PC-3 (cell line): ENCODE results near the gene TMEM86B. TPM values are rescaled to one million over a fixed set of nuclear protein-coding genes. Genes with fewer than 3 reads are reported as not detected.

ENCODE experiments used
- ATAC-seq: fragments of 200-7000 bp; cut with Tn5 transposase; 2 replicates; pipeline ENCODE4 v1.9.1; 2020; ENCODE audit warnings: mild to moderate bottlenecking, moderate library complexity
- BruUV-seq: library from RNA; stranded (reverse); fragments of 400-500 nt; replicated peaks from 2 replicates; lab custom pipeline; 2021; lab: Mats Ljungman, UMichigan
- CTCF ChIA-PET: fragments of 300-600 bp; sonication (Branson Sonifier 250); formaldehyde crosslinking; loops from one replicate; lab custom pipeline; 2022; ENCODE audit warnings: antibody characterized with exemption; lab: Charles Lee
- POLR2A ChIA-PET: fragments of 300-600 bp; sonication (Branson Sonifier 250); formaldehyde crosslinking; loops from one replicate; lab custom pipeline; 2022; ENCODE audit warnings: antibody characterized with exemption; ENCODE audit not compliant: unreplicated experiment; lab: Charles Lee
- DNase-seq: peaks from one replicate; pipeline ENCODE4 v3.0.0-alpha.2; 2015
- H2AFZ ChIP-seq: fragments of 300-600 bp; sonication (generic); 2 replicates; pipeline ENCODE4 v1.6.0; 2016; ENCODE audit warnings: antibody characterized with exemption, low read length
- H3F3A ChIP-seq: fragments of 300-600 bp; sonication (generic); one replicate; pipeline ENCODE4 v1.6.0; 2017; ENCODE audit warnings: antibody characterized with exemption, low read length, control low read depth, mild to moderate bottlenecking; ENCODE audit not compliant: unreplicated experiment
- H3K27ac ChIP-seq: fragments of 300-600 bp; sonication (generic); 2 replicates; pipeline ENCODE4 v1.5.1; 2016; ENCODE audit warnings: mild to moderate bottlenecking, low read length
- H3K27me3 ChIP-seq: fragments of 300-600 bp; sonication (generic); 2 replicates; pipeline ENCODE4 v1.6.1; 2016; ENCODE audit warnings: low read length, mixed read lengths
- H3K36me3 ChIP-seq: fragments of 300-600 bp; sonication (generic); 2 replicates; pipeline ENCODE4 v1.6.1; 2016; ENCODE audit warnings: low read depth, mixed run types, low read length, mixed read lengths
- H3K4me1 ChIP-seq: fragments of 300-600 bp; sonication (generic); 2 replicates; pipeline ENCODE4 v1.5.1; 2016; ENCODE audit warnings: low read length; ENCODE audit not compliant: insufficient read depth
- H3K4me2 ChIP-seq: fragments of 300-600 bp; sonication (generic); 2 replicates; pipeline ENCODE4 v1.6.0; 2016; ENCODE audit warnings: low read length
- H3K4me3 ChIP-seq: fragments of 300-600 bp; sonication (generic); 2 replicates; pipeline ENCODE4 v1.5.1; 2016; ENCODE audit warnings: mild to moderate bottlenecking, low read length, mixed read lengths
- H3K79me2 ChIP-seq: fragments of 300-600 bp; sonication (generic); 2 replicates; pipeline ENCODE4 v1.6.1; 2017; ENCODE audit warnings: low read length, mixed read lengths
- H3K9ac ChIP-seq: fragments of 300-600 bp; sonication (generic); 2 replicates; pipeline ENCODE4 v1.6.0; 2016; ENCODE audit warnings: mild to moderate bottlenecking, low read length
- H3K9me2 ChIP-seq: fragments of 300-600 bp; sonication (generic); replicated peaks from 2 replicates; pipeline ENCODE4 v1.6.1; 2016; ENCODE audit warnings: mixed run types, low read length, mixed read lengths
- H3K9me3 ChIP-seq: fragments of 300-600 bp; sonication (generic); 2 replicates; pipeline ENCODE4 v1.6.1; 2016; ENCODE audit warnings: low read length, mixed read lengths
- H4K20me1 ChIP-seq: fragments of 300-600 bp; sonication (generic); 2 replicates; pipeline ENCODE4 v1.6.1; 2016; ENCODE audit warnings: low read length, mixed read lengths
- CTCF ChIP-seq: fragments of 300-600 bp; sonication (generic); conservative IDR thresholded peaks from 2 replicates; pipeline ENCODE4 v1.5.1; 2017; ENCODE audit warnings: antibody characterized with exemption, low read depth, mild to moderate bottlenecking, low read length
- EZH2 ChIP-seq: fragments of 300-600 bp; sonication (generic); IDR thresholded peaks from one replicate; pipeline ENCODE4 v1.6.1; 2017; ENCODE audit warnings: antibody characterized with exemption, mild to moderate bottlenecking, low read length; ENCODE audit not compliant: unreplicated experiment
- EZH2phosphoT487 ChIP-seq: fragments of 300-600 bp; sonication (generic); IDR thresholded peaks from 2 replicates; pipeline ENCODE4 v1.6.1; 2018; ENCODE audit warnings: mild to moderate bottlenecking, antibody characterized with exemption, low read length, borderline replicate concordance
- intact Hi-C: fragments of 100-400 bp; cut with micrococcal nuclease; formaldehyde crosslinking; loops from 2 replicates; pipeline ENCODE4 v1.9.0; 2023
- total RNA-seq: library from RNA; depleted of rRNA; stranded (reverse); fragments of >200 nt; gene quantifications from 2 replicates; pipeline ENCODE4 v1.2.3, GENCODE V29; 2014

TMEM86B gene
- total RNA-seq, 1 experiment from 2014 or later: 11.8 TPM

- Histone ChIP-seq H3K79me2 (peaks cover 6% of the 10 kb centered on the region), H3K4me1 (no peaks in the 10 kb centered on the region), H3K4me3 (no peak overlapping the region), H3K36me3 (peaks cover 21% of the 10 kb centered on the region), H3K9ac (no peak overlapping the region), H3K9me2 (no peaks in the 10 kb centered on the region), H3F3A (no peaks in the 10 kb centered on the region), H3K9me3 (no peaks in the 10 kb centered on the region), H2AFZ (no peak overlapping the region), H3K4me2 (no peak overlapping the region), H3K27me3 (no peaks in the 10 kb centered on the region), H3K27ac (no peak overlapping the region), H4K20me1 (no peaks in the 10 kb centered on the region)
- ATAC-seq (no peak), DNase-seq (no peak)
- no TSS peak for BruUV-seq
- POLR2A ChIA-PET: no interaction called here
- intact Hi-C loops: no loop called here
- TF ChIP-seq EZH2phosphoT487 (no peak), EZH2 (no peak), CTCF (no peak)
- CTCF ChIA-PET: no interaction called here
Measured at GRCh38 chr19:55270172-55270942, 41.8 kb upstream of the TMEM86B start.

GRCh38 chr19:55269299-55269698 is 40.7 kb upstream of the TMEM86B start:
- BruUV-seq: no TSS peak
- no peaks in the 10 kb centered on the region for H4K20me1 ChIP-seq
- no peaks in the 10 kb centered on the region for H3K9me2 ChIP-seq
- no peak overlapping the region for H3K4me2 ChIP-seq
- H3K79me2 ChIP-seq: peaks cover 6% of the 10 kb centered on the region
- H3K9me3 ChIP-seq: no peaks in the 10 kb centered on the region
- ChIA-PET POLR2A (no interaction called here), CTCF (no interaction called here)
- DNase-seq (no peak), ATAC-seq (no peak)
- H2AFZ ChIP-seq: no peak overlapping the region
- peaks cover 14% of the 10 kb centered on the region for H3K36me3 ChIP-seq
- no peak overlapping the region for H3K27ac ChIP-seq
- no peak overlapping the region for H3K4me3 ChIP-seq
- TF ChIP-seq CTCF (no peak), EZH2phosphoT487 (no peak), EZH2 (no peak)
- intact Hi-C loops: no loop called here
- no peaks in the 10 kb centered on the region for H3K4me1 ChIP-seq
- no peaks in the 10 kb centered on the region for H3K27me3 ChIP-seq
- H3K9ac ChIP-seq: no peak overlapping the region
- no peaks in the 10 kb centered on the region for H3F3A ChIP-seq

- H3K4me1 ChIP-seq: no peaks in the 10 kb centered on the region
- H3K27me3 ChIP-seq: no peaks in the 10 kb centered on the region
- no peaks in the 10 kb centered on the region for H4K20me1 ChIP-seq
- H3K4me3 ChIP-seq: no peak overlapping the region
- TF ChIP-seq CTCF (no peak), EZH2 (no peak), EZH2phosphoT487 (no peak)
- intact Hi-C loops: no loop called here
- CTCF ChIA-PET: no interaction called here
- H3F3A ChIP-seq: no peaks in the 10 kb centered on the region
- H3K9me2 ChIP-seq: no peaks in the 10 kb centered on the region
- H3K27ac ChIP-seq: no peak overlapping the region
- no TSS peak for BruUV-seq
- H3K79me2 ChIP-seq: peaks cover 6% of the 10 kb centered on the region
- no peak overlapping the region for H3K4me2 ChIP-seq
- DNase-seq (no peak), ATAC-seq (no peak)
- no peak overlapping the region for H2AFZ ChIP-seq
- no peaks in the 10 kb centered on the region for H3K9me3 ChIP-seq
- peaks cover 9% of the 10 kb centered on the region for H3K36me3 ChIP-seq
- no peak overlapping the region for H3K9ac ChIP-seq
- POLR2A ChIA-PET: no interaction called here
Measured at GRCh38 chr19:55266840-55267239, 38.3 kb upstream of the TMEM86B start.
